A549 treated with DMSO at 1 μM for 4 hours (cell line): ENCODE results near the gene GPR62. TPM values are rescaled to one million over a fixed set of nuclear protein-coding genes. Genes with fewer than 3 reads are reported as not detected.

Experiments used
- total RNA-seq: library from RNA; stranded (reverse); fragments of 200-300 nt; extraction: Qiagen RNA extraction; gene quantifications from 5 replicates; pipeline ENCODE4 v1.2.3, GENCODE V29; 2022; ENCODE audit warnings: low read depth

Gene GPR62, protein sequence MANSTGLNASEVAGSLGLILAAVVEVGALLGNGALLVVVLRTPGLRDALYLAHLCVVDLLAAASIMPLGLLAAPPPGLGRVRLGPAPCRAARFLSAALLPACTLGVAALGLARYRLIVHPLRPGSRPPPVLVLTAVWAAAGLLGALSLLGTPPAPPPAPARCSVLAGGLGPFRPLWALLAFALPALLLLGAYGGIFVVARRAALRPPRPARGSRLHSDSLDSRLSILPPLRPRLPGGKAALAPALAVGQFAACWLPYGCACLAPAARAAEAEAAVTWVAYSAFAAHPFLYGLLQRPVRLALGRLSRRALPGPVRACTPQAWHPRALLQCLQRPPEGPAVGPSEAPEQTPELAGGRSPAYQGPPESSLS
- 0.06 TPM in 1 of 5 replicates, not detected in the others for total RNA-seq

DNA sequence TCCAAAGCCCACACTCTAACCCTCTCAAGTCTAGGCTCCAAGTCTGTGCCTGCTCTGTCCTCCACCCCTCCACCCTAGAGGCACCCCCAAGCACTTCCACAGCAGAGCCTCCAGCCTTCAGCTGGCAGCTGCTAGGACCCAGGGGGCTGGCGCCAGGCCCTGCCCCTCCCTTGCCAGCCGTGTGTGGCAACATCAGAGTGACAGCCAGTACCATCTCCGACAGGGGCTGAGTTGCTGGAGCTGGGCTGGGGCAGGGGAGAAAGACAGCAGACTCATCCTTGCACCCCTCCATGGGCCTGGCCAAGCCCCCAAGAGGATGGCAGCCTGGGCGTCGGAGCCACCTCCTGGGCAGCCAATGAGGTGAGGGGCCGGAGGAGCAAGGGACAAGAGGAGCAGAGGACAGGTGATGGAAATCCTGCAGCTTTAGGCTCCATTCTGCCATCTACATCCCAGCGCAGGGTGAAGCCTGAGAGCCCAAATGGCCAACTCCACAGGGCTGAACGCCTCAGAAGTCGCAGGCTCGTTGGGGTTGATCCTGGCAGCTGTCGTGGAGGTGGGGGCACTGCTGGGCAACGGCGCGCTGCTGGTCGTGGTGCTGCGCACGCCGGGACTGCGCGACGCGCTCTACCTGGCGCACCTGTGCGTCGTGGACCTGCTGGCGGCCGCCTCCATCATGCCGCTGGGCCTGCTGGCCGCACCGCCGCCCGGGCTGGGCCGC lies at the start of gene GPR62:
Gene GPR62 (plus strand): TSS at position 207 of the 718 bp plus-strand sequence. CDS start 272 bp downstream, at position 479.

DNA sequence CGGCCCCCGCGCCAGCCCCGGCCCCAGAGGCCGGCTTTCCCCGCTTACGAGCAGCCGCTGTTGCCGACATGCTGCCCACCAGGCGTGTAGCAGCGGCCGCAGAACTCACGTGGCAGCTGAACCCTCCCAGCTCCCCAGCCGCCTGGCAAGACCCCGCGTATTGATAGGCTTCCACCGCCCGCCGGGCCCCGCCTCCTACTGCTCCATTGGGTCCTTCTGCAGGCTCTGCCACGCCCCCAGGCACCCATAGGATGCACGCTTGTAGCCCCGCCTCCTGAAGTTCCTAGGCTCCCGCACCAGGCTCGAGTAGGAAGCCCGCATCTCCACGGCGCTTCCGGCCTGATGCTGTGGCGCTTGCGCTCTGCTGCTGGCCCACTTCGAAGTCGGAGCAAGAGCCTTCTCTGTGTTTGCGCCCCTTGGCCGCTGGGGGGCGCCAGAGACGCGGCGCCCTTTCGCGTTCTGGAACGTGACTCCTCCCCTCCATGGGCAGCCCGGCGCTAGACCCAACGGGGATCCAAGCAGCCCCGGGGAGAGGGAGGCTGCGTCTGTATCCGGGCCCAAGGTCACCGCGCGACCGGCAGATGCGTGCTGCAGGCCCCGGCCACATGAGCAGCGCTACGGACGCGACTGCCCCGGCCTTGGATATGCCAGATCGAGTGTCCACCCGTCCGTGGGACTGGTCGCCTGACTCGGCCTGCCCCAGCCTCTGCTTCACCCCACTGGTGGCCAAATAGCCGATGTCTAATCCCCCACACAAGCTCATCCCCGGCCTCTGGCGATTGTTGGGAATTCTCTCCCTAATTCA lies 13.2 kb upstream of the GPR62 start, which contains the start of the genes PARP3 and RRP9:
Gene PARP3 (plus strand): TSS at position 566 of the 805 bp plus-strand sequence. CDS start 993 bp downstream, outside the sequence.
Gene RRP9 (minus strand): TSS at position 107 of the 805 bp plus-strand sequence. CDS start 37 bp downstream, at position 70.

DNA sequence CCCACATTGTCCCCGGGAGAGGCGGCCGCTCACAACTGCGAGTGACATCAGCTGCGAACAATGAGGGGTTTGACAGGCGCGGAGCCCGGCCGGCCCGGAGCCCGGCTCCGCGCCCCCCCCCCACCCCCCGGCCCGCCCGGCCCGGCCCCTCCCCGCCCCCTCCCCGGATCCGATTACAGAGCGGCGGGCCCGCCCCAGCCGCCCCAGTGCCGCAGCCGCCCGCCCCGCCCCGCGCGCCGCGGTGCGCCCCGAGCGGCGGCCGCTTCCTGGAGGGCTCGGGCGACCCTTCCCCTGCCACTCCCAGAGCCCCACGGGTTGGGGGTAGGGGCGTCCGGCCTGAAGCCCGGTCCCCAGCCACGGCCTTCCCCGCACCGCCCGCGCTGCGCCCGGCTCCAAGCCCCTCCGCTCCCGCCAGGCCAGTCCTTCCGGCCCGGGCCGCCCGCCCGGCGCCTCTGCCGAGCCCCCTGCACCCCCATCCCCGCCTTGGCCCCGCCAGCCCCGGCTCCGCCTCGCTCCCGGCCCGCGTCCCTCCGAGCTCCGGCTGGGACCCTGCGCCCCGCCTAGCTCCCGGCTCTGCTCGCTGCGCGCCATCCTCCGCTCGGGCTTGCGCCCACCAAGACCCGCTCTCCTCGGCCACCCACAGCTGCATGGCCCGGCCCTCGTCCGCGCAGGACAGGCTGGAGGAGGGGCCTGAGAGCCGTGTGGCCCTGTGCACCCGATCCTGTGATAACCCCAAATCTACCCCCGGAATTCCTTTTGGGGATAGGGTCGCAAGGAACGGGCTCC lies 12.4 kb downstream of the GPR62 start, which contains the start of gene PCBP4:
Gene PCBP4 (minus strand): TSS at position 71 of the 786 bp plus-strand sequence. CDS start 6,214 bp downstream, outside the sequence.

DNA sequence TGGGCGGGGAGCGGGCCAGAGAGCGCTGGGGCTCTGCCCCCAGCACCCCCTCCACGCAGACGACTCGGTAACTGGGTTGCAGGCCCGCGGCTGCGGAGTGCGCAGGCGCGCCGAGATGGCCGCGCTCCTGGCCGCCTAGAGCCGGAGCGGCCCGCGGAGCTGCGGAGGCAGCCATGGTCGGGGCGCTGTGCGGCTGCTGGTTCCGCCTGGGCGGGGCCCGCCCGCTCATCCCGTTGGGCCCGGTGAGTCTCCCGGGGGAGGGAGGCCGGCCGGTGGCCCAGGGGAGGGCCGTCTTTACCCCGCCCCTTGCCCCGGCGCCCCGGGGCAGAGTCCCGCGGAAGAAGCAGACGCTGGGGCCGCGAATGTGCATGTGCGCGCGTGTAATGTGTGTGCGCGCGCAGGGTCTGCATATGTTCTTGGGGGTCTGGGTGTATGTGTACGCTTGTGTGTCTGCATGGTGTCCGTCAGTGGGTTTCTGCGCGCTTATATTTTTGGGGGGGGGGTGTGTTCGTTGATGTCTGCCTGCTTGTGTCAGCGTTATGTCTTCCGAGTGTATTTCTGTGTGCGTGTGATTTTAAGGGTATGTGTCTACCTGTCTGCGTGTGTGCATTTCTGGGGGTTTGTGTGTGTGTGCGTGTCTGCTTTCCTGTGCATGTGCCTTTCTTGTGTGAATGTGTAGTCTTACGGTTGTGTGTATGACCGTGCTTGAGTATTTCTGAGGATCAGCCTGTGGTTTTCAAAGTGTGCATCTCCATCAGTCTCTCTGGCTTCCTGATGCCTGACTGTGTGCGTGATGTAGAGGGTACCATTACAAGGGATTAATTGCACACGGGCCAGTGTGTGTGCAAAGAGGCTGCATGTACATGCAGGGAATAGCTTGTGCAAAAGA lies 20.0 kb downstream of the GPR62 start, which contains the start of gene ABHD14A:
Gene ABHD14A (plus strand): TSS at position 102 of the 889 bp plus-strand sequence. CDS start 72 bp downstream, at position 174.

DNA sequence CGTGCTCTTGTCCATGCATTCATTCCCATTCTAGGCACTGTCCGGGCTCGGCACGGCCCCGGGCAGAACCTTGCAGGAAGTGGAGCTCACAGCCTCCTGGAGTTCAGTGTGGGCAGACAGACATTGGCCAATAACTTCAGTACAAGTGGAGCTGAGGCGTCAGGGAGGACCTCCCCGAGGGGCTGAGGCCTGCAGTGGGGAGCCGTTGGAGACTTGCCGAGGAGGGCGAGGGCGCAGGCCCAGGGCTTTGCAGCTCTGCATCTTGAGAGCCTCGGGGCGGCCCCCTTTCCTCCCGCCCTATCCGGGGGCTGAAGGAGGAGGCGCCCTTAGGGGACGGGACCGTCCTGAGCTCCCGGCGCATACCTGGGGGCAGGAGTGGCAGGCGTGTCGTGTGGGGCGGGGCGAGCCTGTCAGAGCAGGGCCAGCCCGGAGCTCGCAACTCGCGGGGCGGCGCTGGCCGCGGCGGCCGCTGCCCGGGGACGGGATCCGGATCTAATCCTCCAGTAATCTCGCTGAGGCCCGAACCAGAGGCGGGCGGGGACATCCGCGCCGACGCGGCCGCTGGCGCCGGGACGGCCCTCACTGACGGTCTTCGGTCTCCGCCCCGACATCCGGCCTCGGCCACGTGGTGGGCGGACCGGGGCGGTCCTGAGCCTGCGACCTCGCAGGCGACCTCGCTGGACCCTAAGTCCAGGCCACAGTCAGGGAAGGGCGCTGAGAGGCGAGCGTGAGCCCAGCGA lies 27.8 kb downstream of the GPR62 start, which contains the start of gene ACY1:
Gene ACY1 (plus strand): TSS at position 698 of the 740 bp plus-strand sequence. CDS start 530 bp downstream, outside the sequence.

DNA sequence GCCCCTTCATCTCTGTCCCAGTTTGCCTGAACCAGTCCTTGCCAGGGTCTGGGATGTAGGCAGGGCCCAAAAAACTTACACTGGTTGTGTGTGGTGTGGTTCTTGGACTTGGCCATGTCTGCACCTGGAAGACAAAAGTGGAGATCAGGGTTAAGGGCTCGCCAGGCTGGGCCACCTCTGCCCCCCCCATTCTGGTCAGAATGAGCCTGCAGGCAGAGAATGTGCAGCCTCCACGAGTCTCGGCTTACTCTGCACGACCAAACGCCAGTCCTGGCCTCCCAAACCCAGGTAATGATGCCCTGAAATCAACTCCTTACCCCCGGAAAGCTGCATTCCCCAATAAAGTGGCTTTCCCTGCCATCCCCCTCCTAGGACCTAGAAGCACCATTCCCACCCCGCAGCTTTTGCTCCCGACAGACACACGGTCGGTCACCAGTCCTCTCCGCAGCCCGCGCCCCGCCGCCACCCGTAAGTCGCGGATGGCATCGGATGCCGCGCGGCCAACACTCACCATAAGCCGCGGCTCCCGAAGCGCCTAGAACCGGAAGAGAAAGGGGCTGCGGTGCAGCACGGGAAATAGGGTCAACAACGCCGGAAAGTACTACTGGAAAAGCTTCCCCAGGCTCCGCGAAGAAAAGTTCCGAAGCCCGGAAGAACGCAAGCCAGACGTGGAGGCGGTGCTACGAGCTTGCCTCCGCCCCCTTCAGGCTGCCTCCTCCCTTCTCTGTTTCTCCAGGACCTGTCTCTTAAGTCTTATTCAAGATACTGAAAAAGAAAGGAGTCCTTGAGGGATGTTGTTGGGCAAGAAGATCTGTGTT lies 40.4 kb downstream of the GPR62 start, which contains the start of gene RPL29:
Gene RPL29 (minus strand): TSS at position 550 of the 818 bp plus-strand sequence. CDS start 434 bp downstream, at position 116.

Other genes with a start within 250 kb of the GPR62 start
- 0.04 to 0.11 TPM (median 0.07 TPM) in 5 replicates for gene GRM2, start 248.3 kb upstream of the GPR62 start, total RNA-seq
- gene IQCF6, start 176.1 kb upstream of the GPR62 start, total RNA-seq, result not detected in 5 replicates
- gene IQCF2, start 93.8 kb upstream of the GPR62 start, total RNA-seq, result not detected in 5 replicates
- gene IQCF5, start 79.8 kb upstream of the GPR62 start, total RNA-seq, result not detected in 5 replicates
- 0.14 TPM in 1 of 5 replicates, not detected in the others for gene IQCF1, start 52.0 kb upstream of the GPR62 start, total RNA-seq
- gene RRP9, start 13.5 kb upstream of the GPR62 start, total RNA-seq, result 41.0 to 56.7 TPM (median 47.7 TPM) in 5 replicates
- 8.4 to 10.5 TPM (median 9.5 TPM) in 5 replicates for gene PARP3, start 13.0 kb upstream of the GPR62 start, total RNA-seq
- gene PCBP4, start 12.1 kb downstream of the GPR62 start, total RNA-seq, result 11.7 to 13.8 TPM (median 12.9 TPM) in 5 replicates
- gene ABHD14B, start 18.7 kb downstream of the GPR62 start, total RNA-seq, result 30.3 to 35.7 TPM (median 32.1 TPM) in 5 replicates
- 9.4 to 15.7 TPM (median 14.2 TPM) in 5 replicates for gene ABHD14A, start 19.7 kb downstream of the GPR62 start, total RNA-seq
- 23.8 to 27.0 TPM (median 25.0 TPM) in 5 replicates for gene ACY1, start 28.2 kb downstream of the GPR62 start, total RNA-seq
- gene RPL29, start 40.5 kb downstream of the GPR62 start, total RNA-seq, result 1,233 to 1,659 TPM (median 1,287 TPM) in 5 replicates
- 14.3 to 16.0 TPM (median 14.8 TPM) in 5 replicates for gene DUSP7, start 101.2 kb downstream of the GPR62 start, total RNA-seq
- gene POC1A, start 199.0 kb downstream of the GPR62 start, total RNA-seq, result 15.5 to 20.4 TPM (median 17.8 TPM) in 5 replicates
- gene ALAS1, start 242.8 kb downstream of the GPR62 start, total RNA-seq, result 49.5 to 55.6 TPM (median 52.5 TPM) in 5 replicates